ENCODE measurements around the gene ACCS.

ACCS gene

GRCh38 chr11:44065841-44066731 is at the start of gene ACCS:
Gene ACCS, plus strand, starts transcription at chr11:44066270. Its CDS starts 1,358 bp downstream, at chr11:44067628.
- peak; percentile 72 to 75 for DNase-seq

- DNase-seq, result no peak
These were observed 49.3 kb upstream of the ACCS start for GRCh38 chr11:44016546-44017442.

GRCh38 chr11:44017443-44018126 is 48.5 kb upstream of the ACCS start:
- DNase-seq, result no peak

- no peak for DNase-seq
These were observed 47.9 kb upstream of the ACCS start for GRCh38 chr11:44018127-44018521.

GRCh38 chr11:44018829-44019228 is 47.2 kb upstream of the ACCS start:
- no peak for DNase-seq

- no peak for DNase-seq
These were observed 41.1 kb upstream of the ACCS start for GRCh38 chr11:44024977-44025376.

- DNase-seq, result no peak
These were observed 40.3 kb upstream of the ACCS start for GRCh38 chr11:44025727-44026126.

- no peak for DNase-seq
These were observed 37.7 kb upstream of the ACCS start for GRCh38 chr11:44028401-44028800.

GRCh38 chr11:44028816-44029506 is 37.1 kb upstream of the ACCS start:
- DNase-seq, result no peak

- DNase-seq, result no peak
These were observed 36.6 kb upstream of the ACCS start for GRCh38 chr11:44029507-44029845.

GRCh38 chr11:44029977-44030911 is 35.8 kb upstream of the ACCS start:
- no peak for DNase-seq

- no peak for DNase-seq
These were observed 35.1 kb upstream of the ACCS start for GRCh38 chr11:44030996-44031395.

GRCh38 chr11:44031549-44031948 is 34.5 kb upstream of the ACCS start:
- no peak for DNase-seq

GRCh38 chr11:44032299-44033085 is 33.6 kb upstream of the ACCS start:
- DNase-seq, result no peak

- DNase-seq, result no peak
These were observed 32.6 kb upstream of the ACCS start for GRCh38 chr11:44033411-44033850.

GRCh38 chr11:44033856-44034255 is 32.2 kb upstream of the ACCS start:
- DNase-seq, result no peak

- no peak for DNase-seq
These were observed 31.4 kb upstream of the ACCS start for GRCh38 chr11:44034639-44035038.

GRCh38 chr11:44036811-44037657 is 29.0 kb upstream of the ACCS start:
- DNase-seq, result peak; percentile 14 to 30

- DNase-seq, result no peak
These were observed 28.4 kb upstream of the ACCS start for GRCh38 chr11:44037658-44037998.

GRCh38 chr11:44043157-44043556 is 22.9 kb upstream of the ACCS start:
- DNase-seq, result no peak

Measured in stimulated activated CD4-positive, alpha-beta T cell treated with anti-CD3 and anti-CD28 coated beads, Interleukin-2, amount 100 ng/mL, for 48 hours (primary cell).